HepG2 (cell line): ENCODE measurements around the gene PAPOLA. TPM values are rescaled to one million over a fixed set of nuclear protein-coding genes. Genes with fewer than 3 reads are reported as not detected.

Experiments
- ATAC-seq: fragments of 200-7000 bp; cut with Tn5 transposase; 3 replicates; pipeline ENCODE4 v1.9.1; 2020; ENCODE audit warnings: mild to moderate bottlenecking, moderate library complexity
- BruUV-seq: library from RNA; stranded (reverse); fragments of 400-500 nt; replicated peaks from 2 replicates; lab custom pipeline; 2021; lab: Mats Ljungman, UMichigan
- CTCF ChIA-PET: fragments of 300-600 bp; formaldehyde crosslinking; extraction: SDS; loops from one replicate; lab custom pipeline; 2021; ENCODE audit warnings: low total read pairs, inconsistent platforms, low intra/inter-chr PET ratio; lab: Yijun Ruan, JAX
- POLR2A ChIA-PET: fragments of 350-600 bp; sonication (Branson Sonifier 250); formaldehyde crosslinking; loops from one replicate; lab custom pipeline; 2020; ENCODE audit warnings: antibody characterized with exemption, inconsistent platforms; lab: Yijun Ruan, JAX
- DNase-seq: peaks from one replicate; pipeline ENCODE4 v3.0.0-alpha.2; 2015; ENCODE audit warnings: low spot score
- FAIRE-seq: peaks from 3 replicates; lab custom pipeline; 2011; peaks lifted over from hg19 to GRCh38; lab: Jason Lieb, UNC
- H2AFZ ChIP-seq: one replicate; pipeline ENCODE4 v1.6.1; 2011; ENCODE audit warnings: low read length, inconsistent platforms
- H3K27ac ChIP-seq: fragments of 300-600 bp; 3 replicates; pipeline ENCODE4 v1.8.0; 2011; ENCODE audit warnings: mixed run types, mild to moderate bottlenecking, mixed read lengths, low read length, inconsistent platforms; ENCODE audit not compliant: insufficient read depth; ENCODE audit errors: extremely low read length
- H3K27me3 ChIP-seq, 2 experiments: fragments of 200-600 bp in 1 of 2; 2 replicates in 1 of 2; 3 replicates in 1 of 2; pipeline versions ENCODE4 v1.6.0 to v1.8.0; 2011; ENCODE audit warnings: low read length in 2 of 2, mild to moderate bottlenecking in 2 of 2, moderate library complexity in 2 of 2, inconsistent platforms in 1 of 2; ENCODE audit not compliant: insufficient read depth in 2 of 2, control insufficient read depth in 1 of 2
- H3K36me3 ChIP-seq, 2 experiments: fragments of 200-600 bp in 1 of 2; replicated peaks in 1 of 2; 2 replicates in 1 of 2; 3 replicates in 1 of 2; pipeline versions ENCODE4 v1.5.1 to v1.8.0; 2011; ENCODE audit warnings: low read length in 2 of 2, inconsistent platforms in 1 of 2; ENCODE audit not compliant: insufficient read depth in 2 of 2, control insufficient read depth in 1 of 2
- H3K4me1 ChIP-seq: 2 replicates; pipeline ENCODE4 v1.5.1; 2012; ENCODE audit warnings: low read length, inconsistent platforms; ENCODE audit not compliant: insufficient read depth
- H3K4me2 ChIP-seq: 2 replicates; pipeline ENCODE4 v1.6.0; 2011; ENCODE audit warnings: low read depth, low read length, inconsistent platforms
- H3K4me3 ChIP-seq, 3 experiments: fragments of 200-600 bp in 1 of 3; sonication (generic), shearing (Covaris generic) in 1 of 3; replicated peaks in 1 of 3; 2 replicates each; pipeline ENCODE4 v1.5.1; 2011 to 2016; ENCODE audit warnings: low read length in 3 of 3, inconsistent platforms in 2 of 3, low read depth in 2 of 3, mild to moderate bottlenecking in 2 of 3, control low read depth in 1 of 3, mixed read lengths in 1 of 3; ENCODE audit not compliant: insufficient read depth in 1 of 3
- H3K79me2 ChIP-seq: one replicate; pipeline ENCODE4 v1.6.1; 2011; ENCODE audit warnings: low read length, inconsistent platforms; ENCODE audit not compliant: insufficient read depth
- H3K9ac ChIP-seq: 2 replicates; pipeline ENCODE4 v1.6.0; 2011; ENCODE audit warnings: mild to moderate bottlenecking, low read depth, low read length, inconsistent platforms; ENCODE audit not compliant: insufficient read depth
- H3K9me3 ChIP-seq: 2 replicates; pipeline ENCODE4 v1.5.1; 2012; ENCODE audit warnings: mild to moderate bottlenecking, low read length
- H4K20me1 ChIP-seq: 2 replicates; pipeline ENCODE4 v1.6.0; 2011; ENCODE audit warnings: inconsistent platforms, mild to moderate bottlenecking, low read length, moderate library complexity; ENCODE audit not compliant: insufficient read depth
- DRAP1 ChIP-seq: IDR thresholded peaks from 2 replicates; pipeline ENCODE4 v1.6.1; 2016; ENCODE audit warnings: missing genetic modification reagents, missing compliant biosample characterization
- FOXC1 ChIP-seq: sonication (generic); formaldehyde crosslinking; IDR thresholded peaks from 2 replicates; pipeline ENCODE4 v1.8.0; 2022; ENCODE audit warnings: mild to moderate bottlenecking, missing genetic modification reagents, borderline replicate concordance
- HOMEZ ChIP-seq: IDR thresholded peaks from 2 replicates; pipeline ENCODE4 v1.6.1; 2016; ENCODE audit warnings: low read depth
- MTF1 ChIP-seq: sonication (generic); formaldehyde crosslinking; IDR thresholded peaks from 2 replicates; pipeline ENCODE4 v1.5.0; 2020; ENCODE audit warnings: missing genetic modification reagents
- PBX2 ChIP-seq: IDR thresholded peaks from 2 replicates; pipeline ENCODE4 v1.6.1; 2016; ENCODE audit warnings: control low read depth
- SNAPC4 ChIP-seq: sonication (generic); formaldehyde crosslinking; IDR thresholded peaks from 2 replicates; pipeline ENCODE4 v1.4.0; 2020; ENCODE audit warnings: mild to moderate bottlenecking, missing genetic modification reagents
- TBP ChIP-seq: sonication (generic); formaldehyde crosslinking; IDR thresholded peaks from 2 replicates; pipeline ENCODE4 v1.5.0; 2020; ENCODE audit warnings: missing genetic modification reagents
- ZNF619 ChIP-seq: sonication (generic); formaldehyde crosslinking; IDR thresholded peaks from 2 replicates; pipeline ENCODE4 v1.4.0; 2020; ENCODE audit warnings: mild to moderate bottlenecking, missing genetic modification reagents
- ZNF678 ChIP-seq: sonication (generic); formaldehyde crosslinking; IDR thresholded peaks from 2 replicates; pipeline ENCODE4 v1.4.0; 2020; ENCODE audit warnings: mild to moderate bottlenecking, missing genetic modification reagents
- WGBS: methylation state at CpG from one replicate; pipeline ENCODE4 v1.1.6; 2017; ENCODE audit warnings: low lambda C conversion rate; 5-methylcytosine and 5-hydroxymethylcytosine counted together
- in situ Hi-C: cut with HindIII; loops from 2 replicates; pipeline ENCODE4 v1.10.0; 2017; ENCODE audit warnings: low pct_unique_long_range_greater_than_20kb; ENCODE audit not compliant: extremely low pct_ligation_motif_present
- intact Hi-C: fragments of 100-400 bp; cut with micrococcal nuclease; formaldehyde crosslinking; loops from one replicate; pipeline ENCODE4 v1.10.0; 2022; ENCODE audit not compliant: unreplicated experiment
- polyA plus RNA-seq, 8 experiments: library from polyadenylated mRNA; depleted of rRNA in 3 of 8; stranded (reverse) in 7 of 8; unstranded in 1 of 8; fragments of >200 nt; fragmentation: Illumina TruSeq in 4 of 8; extraction: Trizol in 4 of 8; gene quantifications; 2 replicates each; pipeline versions ENCODE4 v1.2.1 to v1.2.3, GENCODE V29; 2011 to 2016; ENCODE audit warnings: low read depth in 4 of 8, missing spikeins in 1 of 8, mixed read lengths in 1 of 8; ENCODE audit not compliant: insufficient read depth in 1 of 8
- total RNA-seq, 5 experiments: library from RNA; depleted of rRNA; stranded (reverse); fragments of >200 nt; fragmentation: Illumina TruSeq; extraction: Trizol; gene quantifications; 2 replicates each; pipeline ENCODE4 v1.2.3, GENCODE V29; 2016; ENCODE audit warnings: low read depth in 1 of 5
- TF ChIP-seq, protein P1 (sequence below): sonication (generic); formaldehyde crosslinking; IDR thresholded peaks from 2 replicates; pipeline ENCODE4 v1.4.0; 2020; ENCODE audit warnings: missing genetic modification reagents

The PAPOLA gene
- total and polyA plus RNA-seq, 2 of the 13 experiments (the other 11 are each of a cell fraction or from before 2014, with no cell fraction given): 103 to 151 TPM

GRCh38 chr14:96512602-96513397 is 10.6 kb downstream of the PAPOLA start (continued):
- TF ChIP-seq HOMEZ (peak; percentile 27; the same call in 1 of the 2 replicates), MTF1 (no peak), ZNF619 (CRISPR knock-in tag) (no peak), DRAP1 (peak; percentile 11; the same call in 1 of the 2 replicates), TBP (CRISPR knock-in tag) (no peak)

DNA sequence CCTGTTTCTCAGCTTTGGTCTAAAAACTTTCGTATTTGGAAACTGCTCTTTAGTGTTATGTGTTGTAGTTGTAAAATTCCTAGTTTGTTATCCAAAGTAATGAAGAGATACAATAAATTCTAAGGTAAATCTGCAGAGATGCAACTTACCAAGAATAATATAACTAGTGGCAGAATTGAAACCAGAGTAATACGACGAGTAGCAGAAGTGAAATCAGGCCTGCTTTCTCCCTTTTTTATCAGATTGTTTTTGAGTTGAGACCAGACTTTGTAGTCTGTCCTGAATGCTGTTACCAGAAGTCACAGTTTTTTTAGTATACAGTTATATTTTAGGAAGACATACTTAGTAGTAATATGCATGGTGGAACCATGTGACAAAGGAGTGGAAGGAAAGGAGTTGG is 12.5 kb downstream of the PAPOLA start:
- no peak for DNase-seq
- intact Hi-C loops: no loop called here
- Histone ChIP-seq H3K4me2 (no peak overlapping the region), H3K4me1 (peaks cover 64% of the 10 kb centered on the region), H3K9ac (no peak overlapping the region), H2AFZ (no peak overlapping the region), H4K20me1 (peaks cover 85% of the 10 kb centered on the region), H3K27ac (no peak overlapping the region), H3K36me3 (no peaks in the 10 kb centered on the region), H3K4me3 (no peak overlapping the region), H3K27me3 (no peaks in the 10 kb centered on the region), H3K79me2 (peaks cover 95% of the 10 kb centered on the region), H3K9me3 (no peaks in the 10 kb centered on the region)
- ATAC-seq: no peak
- in situ Hi-C loops: no loop called here
- WGBS: 98% methylated on average over 3 of the region's 3 CpGs
- ChIA-PET POLR2A (no interaction called here), CTCF (no interaction called here)
- BruUV-seq: TSS peak; percentile 2
- no peak for FAIRE-seq
- TF ChIP-seq PBX2 (CRISPR knock-in tag) (no peak), ZNF678 (CRISPR knock-in tag) (no peak), SNAPC4 (CRISPR knock-in tag) (no peak), FOXC1 (no peak)
- TF ChIP-seq, protein P1, sequence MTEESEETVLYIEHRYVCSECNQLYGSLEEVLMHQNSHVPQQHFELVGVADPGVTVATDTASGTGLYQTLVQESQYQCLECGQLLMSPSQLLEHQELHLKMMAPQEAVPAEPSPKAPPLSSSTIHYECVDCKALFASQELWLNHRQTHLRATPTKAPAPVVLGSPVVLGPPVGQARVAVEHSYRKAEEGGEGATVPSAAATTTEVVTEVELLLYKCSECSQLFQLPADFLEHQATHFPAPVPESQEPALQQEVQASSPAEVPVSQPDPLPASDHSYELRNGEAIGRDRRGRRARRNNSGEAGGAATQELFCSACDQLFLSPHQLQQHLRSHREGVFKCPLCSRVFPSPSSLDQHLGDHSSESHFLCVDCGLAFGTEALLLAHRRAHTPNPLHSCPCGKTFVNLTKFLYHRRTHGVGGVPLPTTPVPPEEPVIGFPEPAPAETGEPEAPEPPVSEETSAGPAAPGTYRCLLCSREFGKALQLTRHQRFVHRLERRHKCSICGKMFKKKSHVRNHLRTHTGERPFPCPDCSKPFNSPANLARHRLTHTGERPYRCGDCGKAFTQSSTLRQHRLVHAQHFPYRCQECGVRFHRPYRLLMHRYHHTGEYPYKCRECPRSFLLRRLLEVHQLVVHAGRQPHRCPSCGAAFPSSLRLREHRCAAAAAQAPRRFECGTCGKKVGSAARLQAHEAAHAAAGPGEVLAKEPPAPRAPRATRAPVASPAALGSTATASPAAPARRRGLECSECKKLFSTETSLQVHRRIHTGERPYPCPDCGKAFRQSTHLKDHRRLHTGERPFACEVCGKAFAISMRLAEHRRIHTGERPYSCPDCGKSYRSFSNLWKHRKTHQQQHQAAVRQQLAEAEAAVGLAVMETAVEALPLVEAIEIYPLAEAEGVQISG: no peak
